MM.1S (cell line): ENCODE data around the gene FSIP1.

ENCODE experiments used
- EZH2 ChIP-seq: fragments of 300-600 bp; sonication (generic); optimal IDR thresholded peaks from 2 replicates; pipeline ENCODE3; 2017; ENCODE audit warnings: low read depth, mild to moderate bottlenecking, antibody characterized with exemption, low read length, mixed read lengths
- TF ChIP-seq, protein P1 (sequence below): fragments of 300-600 bp; sonication (generic); IDR thresholded peaks from 2 replicates; pipeline ENCODE4 v1.5.1; 2016; ENCODE audit warnings: antibody characterized with exemption, low read length, mixed read lengths

DNA sequence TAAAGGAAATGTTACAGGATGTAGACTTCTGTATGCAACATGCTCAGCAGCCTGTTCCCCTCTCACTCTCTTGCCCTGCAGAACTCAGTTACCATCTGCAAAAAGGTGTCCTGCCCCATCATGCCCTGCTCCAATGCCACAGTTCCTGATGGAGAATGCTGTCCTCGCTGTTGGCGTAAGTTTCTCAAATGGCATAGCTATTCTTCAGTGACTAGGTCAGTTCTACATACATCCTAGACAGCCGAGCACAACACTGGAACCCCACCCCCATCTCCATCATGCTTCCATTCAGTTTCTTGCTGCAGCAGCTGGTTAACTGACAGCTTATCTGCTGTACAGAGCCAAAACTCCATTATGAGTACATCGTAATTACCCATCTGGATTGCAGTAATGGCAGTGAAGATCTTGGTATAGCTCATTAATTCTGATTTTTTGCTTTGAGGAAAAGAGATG, 197.2 kb downstream of the FSIP1 start:
- TF ChIP-seq, protein P1, sequence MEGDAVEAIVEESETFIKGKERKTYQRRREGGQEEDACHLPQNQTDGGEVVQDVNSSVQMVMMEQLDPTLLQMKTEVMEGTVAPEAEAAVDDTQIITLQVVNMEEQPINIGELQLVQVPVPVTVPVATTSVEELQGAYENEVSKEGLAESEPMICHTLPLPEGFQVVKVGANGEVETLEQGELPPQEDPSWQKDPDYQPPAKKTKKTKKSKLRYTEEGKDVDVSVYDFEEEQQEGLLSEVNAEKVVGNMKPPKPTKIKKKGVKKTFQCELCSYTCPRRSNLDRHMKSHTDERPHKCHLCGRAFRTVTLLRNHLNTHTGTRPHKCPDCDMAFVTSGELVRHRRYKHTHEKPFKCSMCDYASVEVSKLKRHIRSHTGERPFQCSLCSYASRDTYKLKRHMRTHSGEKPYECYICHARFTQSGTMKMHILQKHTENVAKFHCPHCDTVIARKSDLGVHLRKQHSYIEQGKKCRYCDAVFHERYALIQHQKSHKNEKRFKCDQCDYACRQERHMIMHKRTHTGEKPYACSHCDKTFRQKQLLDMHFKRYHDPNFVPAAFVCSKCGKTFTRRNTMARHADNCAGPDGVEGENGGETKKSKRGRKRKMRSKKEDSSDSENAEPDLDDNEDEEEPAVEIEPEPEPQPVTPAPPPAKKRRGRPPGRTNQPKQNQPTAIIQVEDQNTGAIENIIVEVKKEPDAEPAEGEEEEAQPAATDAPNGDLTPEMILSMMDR: no peak
- TF ChIP-seq EZH2: no peak
